Activated CD4-positive, alpha-beta T cell treated with anti-CD3 and anti-CD28 coated beads for 4 hours (primary cell): ENCODE data around the gene ZDHHC8.
"Not testable (repeated sequence)": the region's sequence is repeated elsewhere in the genome, so short reads cannot be mapped to it uniquely, and the experiment has no call there.

Experiments
- DNase-seq, 2 donors: peaks; one replicate each; pipeline ENCODE4 v3.0.0-alpha.2; 2020

Gene ZDHHC8

GRCh38 chr22:20147237-20147988 lies 15.8 kb downstream of the ZDHHC8 start:
- no peak for DNase-seq

- no peak for DNase-seq
Observed at GRCh38 chr22:20148414-20148813, 16.8 kb downstream of the ZDHHC8 start.

GRCh38 chr22:20149257-20150250 lies 17.9 kb downstream of the ZDHHC8 start:
- no peak for DNase-seq

- no peak for DNase-seq
Observed at GRCh38 chr22:20150381-20151275, 19.0 kb downstream of the ZDHHC8 start, which contains the start of gene CCDC188. TSS of gene CCDC188 (minus strand) at chr22:20151055. CDS start at chr22:20150986, 69 bp downstream.

- DNase-seq = no peak
Observed at GRCh38 chr22:20151276-20151588, 19.6 kb downstream of the ZDHHC8 start.

DNA sequence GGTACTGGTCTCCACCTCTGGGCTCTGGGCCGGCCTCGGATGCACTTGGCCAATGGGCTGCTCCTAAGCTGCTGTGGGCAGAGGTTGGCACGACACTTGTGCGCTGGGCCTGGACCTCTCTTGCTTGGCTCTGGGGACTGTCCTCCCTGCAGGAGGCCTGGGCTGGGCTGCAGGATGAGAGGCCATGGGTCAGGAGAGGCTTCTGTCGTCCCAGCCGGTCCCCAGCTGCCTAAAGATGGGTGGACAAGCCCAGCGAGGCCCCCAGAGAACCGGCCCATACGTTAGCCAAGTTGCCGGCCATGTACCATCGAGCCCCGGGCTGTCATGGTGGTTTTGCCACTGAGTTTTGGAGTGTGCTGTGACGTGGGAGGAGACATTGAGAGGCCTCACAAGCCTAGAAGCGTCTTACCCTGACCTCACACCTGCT lies 20.9 kb downstream of the ZDHHC8 start:
- no peak for DNase-seq

DNA sequence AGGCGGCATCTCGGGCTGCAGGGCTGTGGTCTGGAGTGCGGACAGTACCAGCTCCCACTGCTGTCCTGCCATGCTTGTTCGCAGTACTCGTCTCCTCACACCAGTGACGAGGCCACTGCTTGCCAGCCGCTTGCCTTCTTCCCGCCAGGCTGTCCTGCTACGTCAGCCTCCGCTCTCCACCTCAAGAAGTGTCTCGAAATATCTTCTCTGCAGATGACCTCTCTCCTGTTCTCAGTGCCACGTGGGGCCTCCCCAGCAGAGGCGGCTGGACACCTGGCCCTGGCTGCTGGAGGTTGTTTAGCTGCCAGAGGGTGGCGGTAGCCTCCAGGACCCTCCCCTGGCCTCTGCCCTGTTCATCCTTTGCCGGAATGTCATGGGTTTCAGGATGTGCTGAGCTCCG lies 22.3 kb downstream of the ZDHHC8 start:
- no peak for DNase-seq

DNA sequence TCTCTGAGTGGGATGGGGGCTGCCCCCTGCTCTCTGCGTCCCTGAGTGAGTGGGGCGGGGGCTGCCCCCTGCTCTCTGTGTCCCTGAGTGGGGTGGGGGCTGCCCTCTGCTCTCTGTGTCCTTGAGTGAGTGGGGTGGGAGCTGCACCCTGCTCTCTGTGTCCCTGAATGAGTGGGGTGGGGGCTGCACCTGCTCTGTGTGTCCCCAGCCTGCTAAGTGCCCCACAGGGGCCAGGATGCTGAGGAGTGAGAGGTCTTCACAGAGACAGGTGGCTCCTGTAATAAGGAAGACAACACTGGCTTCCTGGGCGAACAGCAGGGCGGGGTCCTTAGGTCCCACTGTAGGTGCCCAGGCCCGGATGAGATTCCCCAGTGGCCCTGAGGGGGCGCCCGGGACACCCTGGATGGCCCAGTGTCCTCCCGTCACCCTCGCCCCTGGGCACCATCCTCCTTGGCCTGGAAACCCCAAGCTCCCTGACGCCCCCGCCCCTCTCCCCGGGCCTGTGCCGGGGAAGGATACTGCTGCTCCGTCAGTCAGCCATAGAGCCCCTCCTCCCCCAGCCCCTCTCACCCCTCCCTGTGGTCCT lies 23.1 kb downstream of the ZDHHC8 start:
- DNase-seq = no peak

GRCh38 chr22:20155330-20156041 lies 23.9 kb downstream of the ZDHHC8 start:
- no peak for DNase-seq

DNA sequence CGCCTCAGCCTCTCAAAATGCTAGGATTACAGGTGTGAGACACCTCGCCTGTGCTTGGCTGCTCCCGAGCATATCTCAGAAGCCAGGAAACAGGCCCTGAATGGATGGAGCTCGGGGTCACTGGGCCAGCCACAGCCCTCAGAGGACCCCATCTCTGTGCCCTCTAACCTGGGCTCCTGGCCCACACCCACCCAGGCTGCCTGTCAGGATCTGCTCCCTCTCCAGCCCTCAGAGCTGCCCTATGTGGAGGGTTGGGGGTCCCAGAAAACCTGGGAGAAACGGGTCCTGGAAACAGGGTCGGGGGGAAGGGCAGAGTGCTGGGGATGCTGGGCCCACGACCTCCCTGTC lies 24.4 kb downstream of the ZDHHC8 start:
- DNase-seq = no peak

GRCh38 chr22:20156611-20157429 lies 25.2 kb downstream of the ZDHHC8 start:
- DNase-seq = peak; percentile 75 to 89

DNA sequence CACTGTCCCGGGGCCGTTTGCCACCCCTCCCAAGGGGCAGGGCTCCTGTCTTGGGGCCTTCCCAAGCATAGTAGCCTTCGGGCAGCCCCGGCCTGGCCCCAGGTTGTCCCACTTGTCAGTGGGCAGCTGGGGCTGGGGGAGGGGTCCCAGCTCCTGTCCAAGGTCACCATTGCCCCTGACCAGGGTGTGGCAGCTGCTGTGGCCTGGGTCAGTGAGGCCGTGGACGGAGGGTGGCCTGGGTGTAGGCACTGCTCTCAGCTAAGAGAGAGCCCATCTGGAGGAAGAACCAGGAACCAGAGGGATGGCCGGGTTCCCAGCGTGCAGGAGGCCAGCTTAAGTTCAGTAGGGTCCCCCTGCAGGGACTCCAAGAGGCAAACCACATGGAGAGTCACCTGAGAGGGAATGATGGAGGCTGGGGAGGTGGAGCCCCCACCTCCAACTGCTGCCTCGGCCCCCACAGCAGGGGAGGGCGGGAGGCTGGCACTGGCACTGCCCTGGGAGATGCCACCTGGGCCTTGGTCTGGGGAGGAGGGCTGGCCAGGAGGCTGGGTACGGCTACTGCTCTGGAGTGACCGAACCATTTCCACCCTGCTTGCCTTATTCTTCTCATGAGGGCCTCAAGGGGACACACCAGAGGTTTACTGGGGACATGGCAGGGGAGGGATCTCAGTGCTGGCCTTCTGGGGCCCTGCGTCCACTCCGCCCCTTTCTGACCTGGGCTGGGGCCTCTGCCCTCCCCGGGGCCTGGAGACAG lies 26.0 kb downstream of the ZDHHC8 start:
- DNase-seq = no peak

DNA sequence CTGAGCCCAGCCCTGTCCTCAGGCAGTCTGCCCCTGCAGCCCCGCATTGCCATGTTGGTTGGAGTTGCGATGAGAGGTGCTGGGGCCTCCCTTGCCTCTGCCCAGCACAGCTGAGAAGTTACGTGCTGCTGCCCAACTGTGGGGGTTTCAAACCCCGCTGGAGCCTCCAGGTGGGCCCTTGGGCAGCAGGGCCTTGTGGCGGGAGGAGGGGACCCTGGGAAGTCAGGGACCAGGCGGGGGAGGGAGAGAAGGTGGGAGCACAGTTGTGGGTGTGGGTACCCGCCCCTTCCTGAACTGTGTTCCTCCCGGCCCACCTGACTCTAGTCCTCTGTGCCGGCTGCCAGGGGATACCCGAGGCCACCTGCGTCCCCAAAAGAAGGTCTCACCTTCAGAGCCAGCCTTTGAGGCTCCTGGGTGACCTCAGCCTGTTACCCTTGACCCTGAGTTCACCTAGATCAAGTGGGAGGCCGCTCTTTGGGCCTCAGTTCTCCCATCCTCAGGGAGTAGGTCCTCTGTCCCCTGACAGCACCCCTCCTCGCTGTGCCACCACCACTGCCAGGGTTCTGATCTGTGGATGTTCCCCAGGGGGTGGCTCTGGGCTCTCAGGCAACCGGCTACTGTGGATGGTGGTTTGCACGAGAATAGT lies 26.9 kb downstream of the ZDHHC8 start:
- DNase-seq = no peak

GRCh38 chr22:20159076-20159475 lies 27.5 kb downstream of the ZDHHC8 start:
- no peak for DNase-seq

- DNase-seq = not testable (repeated sequence)
Observed at GRCh38 chr22:20159531-20159930, 27.9 kb downstream of the ZDHHC8 start.

DNA sequence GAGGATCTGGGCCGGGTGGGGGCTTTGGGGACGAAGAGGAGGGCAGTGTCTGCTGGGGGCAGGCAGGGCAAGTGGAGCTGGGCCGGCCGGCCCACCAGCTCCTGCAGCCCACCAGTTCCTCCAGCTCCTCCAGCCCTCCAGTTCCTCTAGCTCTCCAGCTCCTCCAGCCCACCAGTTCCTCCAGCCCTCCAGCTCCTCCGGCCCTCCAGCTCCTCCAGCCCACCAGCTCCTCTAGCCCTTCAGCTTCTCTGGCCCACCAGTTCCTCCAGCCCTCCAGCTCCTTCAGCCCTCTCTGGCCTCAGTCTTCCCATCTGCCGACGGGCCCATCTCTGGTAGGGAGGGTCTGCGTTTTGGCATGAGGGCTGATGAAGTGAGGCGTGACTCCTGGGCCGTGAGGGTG lies 28.4 kb downstream of the ZDHHC8 start:
- no peak for DNase-seq

GRCh38 chr22:20164863-20165262 lies 33.3 kb downstream of the ZDHHC8 start:
- DNase-seq = no peak

DNA sequence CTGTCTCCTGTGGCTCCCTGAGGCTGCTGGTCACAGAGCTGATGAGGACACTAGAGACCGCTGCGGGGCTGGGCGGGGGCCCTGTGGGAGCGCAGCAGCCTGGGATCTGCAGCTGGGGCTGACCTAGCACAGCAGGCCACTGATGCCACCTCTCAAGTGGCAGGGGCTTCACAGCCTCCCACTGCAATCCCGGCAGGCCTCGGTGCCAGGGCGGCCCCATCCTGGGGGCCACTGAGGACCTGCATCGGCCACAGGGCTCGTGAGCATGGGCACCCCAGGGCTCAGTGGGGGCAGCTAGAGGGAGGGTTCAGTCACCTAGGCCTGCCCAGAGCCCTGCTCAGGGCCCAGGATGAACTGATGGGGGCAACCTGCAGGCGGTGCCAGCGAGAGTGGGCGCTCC lies 33.8 kb downstream of the ZDHHC8 start:
- DNase-seq = no peak

DNA sequence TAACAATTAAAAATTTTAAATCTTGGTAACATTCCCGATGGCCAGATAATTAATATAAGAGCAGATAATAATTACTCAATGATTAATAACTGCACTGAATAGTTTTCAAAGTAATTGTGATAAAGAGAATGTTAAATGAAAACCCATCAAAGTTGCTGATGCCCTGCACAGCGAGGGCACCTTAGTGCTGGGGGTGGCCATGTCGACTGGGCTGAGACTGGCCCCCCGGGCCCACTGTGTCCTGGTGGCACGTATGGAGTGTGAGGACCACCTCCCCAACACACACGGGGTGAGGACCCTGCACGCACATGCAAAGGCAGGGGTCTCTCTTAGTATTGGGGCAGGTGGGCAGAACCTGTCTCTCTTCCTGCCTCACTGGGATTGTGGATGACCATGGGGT lies 34.3 kb downstream of the ZDHHC8 start:
- no peak for DNase-seq

GRCh38 chr22:20166703-20167102 lies 35.1 kb downstream of the ZDHHC8 start:
- no peak for DNase-seq
